ENCODE measurements around the gene NPL. TPM values are rescaled to one million over a fixed set of nuclear protein-coding genes. Genes with fewer than 3 reads are reported as not detected.

NPL gene
- total RNA-seq, 2 donors from 2014 or later: 10.3 to 30.7 TPM

- H3K36me3 ChIP-seq: peaks cover 5% of the 10 kb centered on the region
- no peak overlapping the region for H3K27ac ChIP-seq
- no peaks in the 10 kb centered on the region for H3K4me1 ChIP-seq (ENCODE audit: control insufficient read depth in 1 of 2, low read depth in 2 of 2)
- no peaks in the 10 kb centered on the region for H3K27me3 ChIP-seq (replicated peaks; ENCODE audit: insufficient read depth)
- TF ChIP-seq CTCF (IDR thresholded peaks at IDR 0.05): no peak
- ATAC-seq (ENCODE audit: insufficient number of reproducible peaks, low FRiP score, low read depth): no peak
- no peaks in the 10 kb centered on the region for H3K9me3 ChIP-seq
- DNase-seq (ENCODE audit: low spot score): no peak
- no peak overlapping the region for H3K4me3 ChIP-seq
Observed at GRCh38 chr1:182817802-182818201, 28.2 kb downstream of the NPL start.

- no peaks in the 10 kb centered on the region for H3K9me3 ChIP-seq
- ATAC-seq (ENCODE audit: insufficient number of reproducible peaks, low FRiP score, low read depth) (no peak), DNase-seq (ENCODE audit: low spot score) (no peak)
- H3K27me3 ChIP-seq (replicated peaks; ENCODE audit: insufficient read depth): no peaks in the 10 kb centered on the region
- no peak overlapping the region for H3K27ac ChIP-seq
- H3K4me3 ChIP-seq: no peak overlapping the region
- H3K36me3 ChIP-seq: peaks cover 5% of the 10 kb centered on the region
- TF ChIP-seq CTCF (IDR thresholded peaks at IDR 0.05): no peak
- no peaks in the 10 kb centered on the region for H3K4me1 ChIP-seq (ENCODE audit: control insufficient read depth in 1 of 2, low read depth in 2 of 2)
Observed at GRCh38 chr1:182823220-182823619, 33.6 kb downstream of the NPL start.

GRCh38 chr1:182826892-182827291, 37.3 kb downstream of the NPL start:
- no peak overlapping the region for H3K27ac ChIP-seq
- TF ChIP-seq CTCF (IDR thresholded peaks at IDR 0.05): no peak
- H3K36me3 ChIP-seq: no peaks in the 10 kb centered on the region
- H3K27me3 ChIP-seq (replicated peaks; ENCODE audit: insufficient read depth): no peaks in the 10 kb centered on the region
- no peaks in the 10 kb centered on the region for H3K4me1 ChIP-seq (ENCODE audit: control insufficient read depth in 1 of 2, low read depth in 2 of 2)
- ATAC-seq (ENCODE audit: insufficient number of reproducible peaks, low FRiP score, low read depth): no peak
- H3K4me3 ChIP-seq: no peak overlapping the region
- no peaks in the 10 kb centered on the region for H3K9me3 ChIP-seq
- DNase-seq (ENCODE audit: low spot score): no peak

GRCh38 chr1:182829285-182829932, 39.8 kb downstream of the NPL start:
- no peak overlapping the region for H3K4me3 ChIP-seq
- no peak for ATAC-seq (ENCODE audit: insufficient number of reproducible peaks, low FRiP score, low read depth)
- no peaks in the 10 kb centered on the region for H3K36me3 ChIP-seq
- TF ChIP-seq CTCF (IDR thresholded peaks at IDR 0.05): no peak
- no peak for DNase-seq (ENCODE audit: low spot score)
- no peaks in the 10 kb centered on the region for H3K27me3 ChIP-seq (replicated peaks; ENCODE audit: insufficient read depth)
- no peaks in the 10 kb centered on the region for H3K4me1 ChIP-seq (ENCODE audit: control insufficient read depth in 1 of 2, low read depth in 2 of 2)
- no peak overlapping the region for H3K27ac ChIP-seq
- no peaks in the 10 kb centered on the region for H3K9me3 ChIP-seq

GRCh38 chr1:182833271-182833670, 43.7 kb downstream of the NPL start:
- H3K4me3 ChIP-seq: no peak overlapping the region
- no peak for ATAC-seq (ENCODE audit: insufficient number of reproducible peaks, low FRiP score, low read depth)
- no peak for DNase-seq (ENCODE audit: low spot score)
- no peaks in the 10 kb centered on the region for H3K9me3 ChIP-seq
- H3K4me1 ChIP-seq (ENCODE audit: control insufficient read depth in 1 of 2, low read depth in 2 of 2): no peaks in the 10 kb centered on the region
- H3K27ac ChIP-seq: no peak overlapping the region
- TF ChIP-seq CTCF (IDR thresholded peaks at IDR 0.05): no peak
- H3K36me3 ChIP-seq: no peaks in the 10 kb centered on the region
- H3K27me3 ChIP-seq (replicated peaks; ENCODE audit: insufficient read depth): no peaks in the 10 kb centered on the region

Data from thoracic aorta (tissue), 2 donors.